Fibroblast of the aortic adventitia (primary cell): ENCODE data around the gene PAPSS1. TPM values are rescaled to one million over a fixed set of nuclear protein-coding genes. Genes with fewer than 3 reads are reported as not detected.

ENCODE experiments used
- DNase-seq: peaks from one replicate; pipeline ENCODE4 v3.0.0-alpha.2; 2010; ENCODE audit warnings: low read depth
- H3K4me3 ChIP-seq: 2 replicates; pipeline ENCODE4 v1.5.1; 2011; ENCODE audit warnings: low read depth, mild to moderate bottlenecking, control low read depth, low read length, moderate library complexity
- total RNA-seq: library from RNA; depleted of rRNA; stranded (reverse); fragments of >200 nt; gene quantifications from 2 replicates; pipeline ENCODE4 v1.2.3, GENCODE V29; 2012; ENCODE audit warnings: low replicate concordance
- TF ChIP-seq, protein P1 (sequence below): IDR thresholded peaks from 2 replicates; pipeline ENCODE4 v1.5.1; 2011; ENCODE audit warnings: mild to moderate bottlenecking, low read length, control low read depth, inconsistent platforms; ENCODE audit not compliant: insufficient read depth

Gene PAPSS1
- total RNA-seq, 1 donor: 62.0 TPM

DNA sequence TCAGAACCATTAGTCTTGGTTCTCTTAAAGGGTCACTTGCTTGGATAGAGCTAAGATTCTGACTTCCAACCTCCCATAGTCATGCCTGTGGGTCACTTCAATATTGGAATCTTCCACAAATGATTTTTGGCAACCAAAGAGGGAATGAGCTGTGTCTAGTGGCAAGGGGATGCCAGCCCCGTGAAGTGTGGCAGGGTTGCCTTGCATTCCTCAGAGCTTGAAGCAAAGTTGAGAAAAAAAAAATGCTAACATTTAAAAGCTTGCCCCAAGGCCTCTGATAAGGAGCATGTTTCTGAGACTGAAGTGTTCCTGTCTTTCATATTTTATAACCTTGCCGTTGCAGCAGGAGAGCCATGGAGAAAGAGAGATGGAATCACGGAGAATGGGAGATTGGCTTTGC is 120.2 kb downstream of the PAPSS1 start:
- TF ChIP-seq, protein P1, sequence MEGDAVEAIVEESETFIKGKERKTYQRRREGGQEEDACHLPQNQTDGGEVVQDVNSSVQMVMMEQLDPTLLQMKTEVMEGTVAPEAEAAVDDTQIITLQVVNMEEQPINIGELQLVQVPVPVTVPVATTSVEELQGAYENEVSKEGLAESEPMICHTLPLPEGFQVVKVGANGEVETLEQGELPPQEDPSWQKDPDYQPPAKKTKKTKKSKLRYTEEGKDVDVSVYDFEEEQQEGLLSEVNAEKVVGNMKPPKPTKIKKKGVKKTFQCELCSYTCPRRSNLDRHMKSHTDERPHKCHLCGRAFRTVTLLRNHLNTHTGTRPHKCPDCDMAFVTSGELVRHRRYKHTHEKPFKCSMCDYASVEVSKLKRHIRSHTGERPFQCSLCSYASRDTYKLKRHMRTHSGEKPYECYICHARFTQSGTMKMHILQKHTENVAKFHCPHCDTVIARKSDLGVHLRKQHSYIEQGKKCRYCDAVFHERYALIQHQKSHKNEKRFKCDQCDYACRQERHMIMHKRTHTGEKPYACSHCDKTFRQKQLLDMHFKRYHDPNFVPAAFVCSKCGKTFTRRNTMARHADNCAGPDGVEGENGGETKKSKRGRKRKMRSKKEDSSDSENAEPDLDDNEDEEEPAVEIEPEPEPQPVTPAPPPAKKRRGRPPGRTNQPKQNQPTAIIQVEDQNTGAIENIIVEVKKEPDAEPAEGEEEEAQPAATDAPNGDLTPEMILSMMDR: no peak
- H3K4me3 ChIP-seq: no peak overlapping the region
- DNase-seq: no peak

DNA sequence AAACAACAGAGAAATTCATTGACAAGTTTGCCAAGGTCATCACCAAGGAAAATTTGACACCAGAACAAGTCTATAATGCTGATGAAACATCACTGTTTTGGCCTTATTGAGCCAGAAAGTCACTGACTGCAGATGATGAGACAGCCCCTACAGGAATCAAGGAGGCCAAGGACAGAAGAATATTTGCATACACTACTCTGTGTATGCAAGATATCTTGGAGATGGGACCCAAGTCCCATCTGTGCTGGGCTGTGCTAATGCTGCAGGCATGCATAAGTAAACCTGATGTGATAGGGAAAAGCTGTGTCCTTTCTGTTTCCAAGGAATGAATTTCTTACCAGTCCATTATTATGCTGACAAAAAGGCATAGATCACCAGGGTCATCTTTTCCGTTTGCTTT is 126.8 kb downstream of the PAPSS1 start:
- TF ChIP-seq, protein P1: no peak
- DNase-seq: no peak
- H3K4me3 ChIP-seq: no peak overlapping the region

DNA sequence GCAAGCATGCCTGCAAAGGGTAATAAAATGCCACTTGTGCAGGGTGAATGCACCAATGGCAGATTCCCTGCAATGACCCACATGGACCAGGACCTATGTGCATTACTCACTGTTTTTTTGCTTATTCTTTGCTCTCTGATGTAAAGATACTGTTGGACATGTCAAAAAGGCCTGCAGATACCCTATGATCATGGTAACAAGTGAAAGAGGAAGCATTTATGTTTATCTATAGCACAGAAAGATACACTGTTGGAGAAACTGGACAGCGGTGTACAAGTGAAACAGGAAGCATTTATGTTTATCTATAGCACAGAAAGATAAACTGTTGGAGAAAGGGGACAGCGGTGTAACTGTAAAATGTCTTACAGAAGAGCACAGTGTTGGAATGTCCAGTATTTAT is 127.5 kb downstream of the PAPSS1 start:
- H3K4me3 ChIP-seq: no peak overlapping the region
- TF ChIP-seq, protein P1: no peak
- DNase-seq: no peak

DNA sequence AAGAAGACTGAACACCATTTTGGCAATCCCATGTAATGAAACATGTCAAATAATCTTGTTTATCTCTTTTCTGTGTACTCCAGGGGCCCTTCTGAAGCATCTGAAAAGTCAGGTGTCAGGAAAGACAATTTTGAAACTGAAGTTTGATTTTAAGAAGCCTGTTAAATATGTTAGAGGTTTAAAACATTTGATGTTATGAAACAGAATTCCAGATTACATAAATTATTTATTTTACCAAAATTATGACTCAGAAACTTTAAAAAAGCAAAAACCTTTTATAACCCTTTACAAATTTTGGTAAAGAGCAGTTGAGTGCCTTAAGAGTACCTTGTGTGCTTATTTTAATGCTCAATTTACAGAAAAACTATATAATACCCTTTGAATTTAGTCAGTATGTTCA is 130.8 kb downstream of the PAPSS1 start:
- no peak overlapping the region for H3K4me3 ChIP-seq
- TF ChIP-seq, protein P1: no peak
- DNase-seq: no peak

DNA sequence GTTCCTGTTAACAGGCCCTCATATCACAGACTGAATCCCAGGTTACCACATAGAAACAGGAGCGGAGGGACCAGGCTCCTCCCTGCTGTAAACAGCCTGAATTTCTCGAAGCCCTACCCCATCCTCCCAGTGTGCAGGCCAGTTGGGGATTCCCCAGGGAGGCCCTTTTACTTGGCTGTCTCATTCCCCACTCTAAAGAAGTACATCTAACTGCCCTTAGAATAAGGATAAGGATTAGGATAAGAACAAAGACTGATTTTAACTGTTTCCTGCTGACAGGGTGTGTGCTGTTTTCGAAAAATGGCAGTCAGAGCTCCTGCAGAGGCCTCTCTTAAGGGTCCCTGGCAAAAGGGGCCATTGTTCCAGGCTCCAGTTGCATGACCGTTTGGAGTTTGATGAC is 133.7 kb downstream of the PAPSS1 start:
- H3K4me3 ChIP-seq: no peak overlapping the region
- TF ChIP-seq, protein P1: no peak
- DNase-seq: no peak

DNA sequence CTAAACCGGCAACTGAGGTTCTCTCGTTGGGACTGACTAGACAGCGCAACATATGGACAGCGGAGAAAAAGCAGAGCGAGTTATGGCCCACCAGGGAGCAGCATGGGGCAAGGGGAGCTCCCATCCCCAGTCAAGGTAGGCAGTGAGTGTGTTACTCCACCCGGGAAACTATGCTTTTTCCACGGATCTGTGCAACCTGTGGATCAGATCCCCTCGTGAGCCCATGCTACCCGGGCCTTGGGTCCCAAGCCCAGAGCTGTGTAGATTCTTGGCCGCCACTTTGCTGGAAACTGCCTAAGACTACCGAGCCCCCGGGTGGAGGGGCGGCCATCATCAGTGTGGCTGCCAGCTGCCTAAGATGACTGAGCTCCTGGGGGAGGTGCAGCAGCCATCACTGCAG is 140.9 kb downstream of the PAPSS1 start:
- TF ChIP-seq, protein P1: no peak
- no peak overlapping the region for H3K4me3 ChIP-seq
- DNase-seq: no peak

DNA sequence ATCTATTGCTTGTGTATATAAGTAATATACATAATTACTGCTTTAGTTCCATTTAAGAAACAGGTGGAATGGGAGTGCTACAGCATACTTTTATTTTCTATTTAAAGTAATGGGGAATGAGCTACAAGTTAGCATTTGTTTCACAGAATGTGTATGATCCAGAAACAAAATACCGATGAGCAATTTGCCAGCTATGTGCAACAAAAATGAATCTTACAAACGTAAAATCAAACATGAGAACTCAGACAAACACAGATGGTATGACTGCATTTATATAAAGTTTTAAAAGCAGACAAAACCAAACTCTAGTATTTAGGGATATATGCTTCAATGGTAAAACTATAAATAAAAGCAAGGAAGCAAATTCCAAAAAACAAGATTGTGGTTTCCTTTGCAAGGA is 141.7 kb downstream of the PAPSS1 start:
- TF ChIP-seq, protein P1: no peak
- no peak overlapping the region for H3K4me3 ChIP-seq
- DNase-seq: peak; percentile 6
